Ectodermal cell (in vitro differentiated cells): ENCODE results near the gene STK26.
"Not testable (repeated sequence)": the region's sequence is repeated elsewhere in the genome, so short reads cannot be mapped to it uniquely, and the experiment has no call there.

Experiments
- H3K27ac ChIP-seq: 2 replicates; pipeline ENCODE4 v1.7.0; 2013; ENCODE audit warnings: mild to moderate bottlenecking, low read depth, low read length; ENCODE audit not compliant: insufficient read depth, poor library complexity, severe bottlenecking
- H3K27me3 ChIP-seq: 2 replicates; pipeline ENCODE4 v1.7.0; 2013; ENCODE audit warnings: mild to moderate bottlenecking, low read length; ENCODE audit not compliant: insufficient read depth, control insufficient read depth, poor library complexity, severe bottlenecking
- H3K36me3 ChIP-seq: one replicate; pipeline ENCODE4 v1.7.0; 2013; ENCODE audit warnings: low read length; ENCODE audit not compliant: control insufficient read depth, insufficient read depth
- H3K4me1 ChIP-seq: one replicate; pipeline ENCODE4 v1.7.0; 2013; ENCODE audit warnings: low read length; ENCODE audit not compliant: control insufficient read depth, insufficient read depth
- H3K4me3 ChIP-seq: 2 replicates; pipeline ENCODE4 v1.7.0; 2013; ENCODE audit warnings: low read depth, low read length, control low read depth; ENCODE audit not compliant: insufficient read depth
- H3K9me3 ChIP-seq: 2 replicates; pipeline ENCODE4 v1.7.0; 2013; ENCODE audit warnings: mild to moderate bottlenecking, low read length, moderate library complexity; ENCODE audit not compliant: control insufficient read depth
- WGBS, 2 experiments: methylation state at CpG; one replicate each; pipeline ENCODE4 v1.1.7; 2013; ENCODE audit warnings: missing lambda C conversion rate in 2 of 2; 5-methylcytosine and 5-hydroxymethylcytosine counted together

The STK26 gene

GRCh38 chrX:132090403-132091159 lies 67.5 kb downstream of the STK26 start:
- Histone ChIP-seq H3K4me3 (no peak overlapping the region), H3K36me3 (no peaks in the 10 kb centered on the region), H3K9me3 (no peaks in the 10 kb centered on the region), H3K27ac (no peak overlapping the region), H3K27me3 (no peaks in the 10 kb centered on the region), H3K4me1 (no peaks in the 10 kb centered on the region)
- WGBS, 2 experiments: 88 to 93% methylated on average over 8 of the region's 8 CpGs

GRCh38 chrX:132092439-132093065 lies 69.5 kb downstream of the STK26 start:
- Histone ChIP-seq H3K36me3 (no peaks in the 10 kb centered on the region), H3K4me1 (no peaks in the 10 kb centered on the region), H3K9me3 (no peaks in the 10 kb centered on the region), H3K27me3 (no peaks in the 10 kb centered on the region), H3K4me3 (no peak overlapping the region), H3K27ac (no peak overlapping the region)
- WGBS, 2 experiments: 45 to 48% methylated on average over 7 of the region's 7 CpGs

- 60 to 86% methylated on average over 1 to 4 of the region's 4 CpGs for WGBS, 2 experiments
- H3K27me3 ChIP-seq: no peaks in the 10 kb centered on the region
These were observed 70.2 kb downstream of the STK26 start for GRCh38 chrX:132093239-132093860.

GRCh38 chrX:132094164-132094563 lies 71.1 kb downstream of the STK26 start:
- Histone ChIP-seq H3K27ac (no peak overlapping the region), H3K4me3 (no peak overlapping the region), H3K4me1 (no peaks in the 10 kb centered on the region), H3K36me3 (no peaks in the 10 kb centered on the region), H3K27me3 (no peaks in the 10 kb centered on the region), H3K9me3 (no peaks in the 10 kb centered on the region)
- 83 to 100% methylated on average over 2 of the region's 2 CpGs for WGBS, 2 experiments

More at GRCh38 chrX:132093239-132093860, 70.2 kb downstream of the STK26 start:
- Histone ChIP-seq H3K4me1 (no peaks in the 10 kb centered on the region), H3K27ac (no peak overlapping the region), H3K9me3 (no peaks in the 10 kb centered on the region), H3K4me3 (no peak overlapping the region), H3K36me3 (no peaks in the 10 kb centered on the region)

GRCh38 chrX:132098704-132099103 lies 75.6 kb downstream of the STK26 start:
- not testable (repeated sequence) for H3K27me3 ChIP-seq, H3K36me3 ChIP-seq, H3K9me3 ChIP-seq, H3K4me1 ChIP-seq, H3K4me3 ChIP-seq, H3K27ac ChIP-seq
- WGBS, 2 experiments: 97 to 100% methylated on average over 1 to 2 of the region's 4 CpGs

GRCh38 chrX:132101206-132101605 lies 78.1 kb downstream of the STK26 start:
- H3K4me3 ChIP-seq: no peak overlapping the region
- no peaks in the 10 kb centered on the region for H3K27me3 ChIP-seq
- no peak overlapping the region for H3K27ac ChIP-seq
- no peaks in the 10 kb centered on the region for H3K4me1 ChIP-seq
- 92 to 95% methylated on average over 4 of the region's 4 CpGs for WGBS, 2 experiments
- H3K9me3 ChIP-seq: no peaks in the 10 kb centered on the region
- no peaks in the 10 kb centered on the region for H3K36me3 ChIP-seq

- Histone ChIP-seq H3K27ac (no peak overlapping the region), H3K27me3 (no peaks in the 10 kb centered on the region), H3K36me3 (no peaks in the 10 kb centered on the region), H3K4me3 (no peak overlapping the region), H3K4me1 (no peaks in the 10 kb centered on the region), H3K9me3 (no peaks in the 10 kb centered on the region)
- 88 to 91% methylated on average over 9 of the region's 9 CpGs for WGBS, 2 experiments
These were observed 78.7 kb downstream of the STK26 start for GRCh38 chrX:132101799-132102198.

- Histone ChIP-seq H3K4me3 (no peak overlapping the region), H3K4me1 (no peaks in the 10 kb centered on the region), H3K9me3 (no peaks in the 10 kb centered on the region), H3K27ac (no peak overlapping the region), H3K36me3 (no peaks in the 10 kb centered on the region), H3K27me3 (no peaks in the 10 kb centered on the region)
These were observed 84.2 kb downstream of the STK26 start for GRCh38 chrX:132107291-132107690.

- Histone ChIP-seq H3K4me3 (no peak overlapping the region), H3K27me3 (no peaks in the 10 kb centered on the region), H3K27ac (no peak overlapping the region), H3K9me3 (no peaks in the 10 kb centered on the region), H3K36me3 (no peaks in the 10 kb centered on the region), H3K4me1 (no peaks in the 10 kb centered on the region)
These were observed 91.5 kb downstream of the STK26 start for GRCh38 chrX:132114607-132115006.

- WGBS, 2 experiments: 97 to 99% methylated on average over 5 of the region's 5 CpGs
- Histone ChIP-seq H3K4me3 (no peak overlapping the region), H3K27me3 (no peaks in the 10 kb centered on the region), H3K27ac (no peak overlapping the region), H3K4me1 (peaks cover 5% of the 10 kb centered on the region), H3K36me3 (no peaks in the 10 kb centered on the region), H3K9me3 (no peaks in the 10 kb centered on the region)
These were observed 92.7 kb downstream of the STK26 start for GRCh38 chrX:132115792-132116191.
